Thyroid gland (tissue), 4 donors: ENCODE data around the gene SLC12A8.

Experiments used
- CTCF ChIP-seq, 6 experiments: fragments of 200-600 bp in 3 of 6; fragments of 450-650 bp in 3 of 6; sonication (generic) in 3 of 6; IDR thresholded peaks; one replicate each; pipeline ENCODE4 v1.5.1; 2016 to 2019; ENCODE audit warnings: antibody characterized with exemption in 6 of 6, mild to moderate bottlenecking in 2 of 6, inconsistent platforms in 1 of 6, moderate library complexity in 1 of 6
- POLR2A ChIP-seq, 2 donors: fragments of 450-650 bp; IDR thresholded peaks; one replicate each; pipeline ENCODE4 v1.6.1; 2017; ENCODE audit warnings: antibody characterized with exemption in 2 of 2, mild to moderate bottlenecking in 2 of 2, moderate library complexity in 1 of 2

GRCh38 chr3:125085166-125085565 is 127.4 kb downstream of the SLC12A8 start:
- TF ChIP-seq CTCF (IDR thresholded peaks at IDR 0.05) (no peak), POLR2A (IDR thresholded peaks at IDR 0.05) (no peak)
